Central memory CD8-positive, alpha-beta T cell (primary cell): Measurements from ENCODE around the gene GAD1.

Source experiments
- ATAC-seq: fragments of 150-1000 bp; cut with Tn5 transposase; replicated peaks from 2 replicates; pipeline ENCODE4 v1.10.0; 2022; ENCODE audit warnings: mild to moderate bottlenecking, moderate FRiP score, moderate number of reproducible peaks; ENCODE audit not compliant: poor library complexity, severe bottlenecking; ENCODE audit errors: extremely low read depth
- DNase-seq, 2 donors: peaks; one replicate each; pipeline ENCODE4 v3.0.0; 2021; ENCODE audit warnings: low spot score in 2 of 2
- H3K27ac Mint-ChIP-seq: one replicate; pipeline ENCODE4 v1.8.0; 2022; ENCODE audit warnings: low read depth, mild to moderate bottlenecking, moderate library complexity, mixed read lengths
- H3K27me3 Mint-ChIP-seq: one replicate; pipeline ENCODE4 v1.8.0; 2022; ENCODE audit warnings: mixed read lengths
- H3K36me3 Mint-ChIP-seq: one replicate; pipeline ENCODE4 v1.8.0; 2022; ENCODE audit warnings: mild to moderate bottlenecking, moderate library complexity, mixed read lengths; ENCODE audit not compliant: insufficient read depth
- H3K4me1 Mint-ChIP-seq: one replicate; pipeline ENCODE4 v1.8.0; 2022; ENCODE audit warnings: mixed read lengths
- H3K4me3 Mint-ChIP-seq: one replicate; pipeline ENCODE4 v1.8.0; 2022; ENCODE audit warnings: mild to moderate bottlenecking, moderate library complexity, mixed read lengths
- H3K9me3 Mint-ChIP-seq: one replicate; pipeline ENCODE4 v1.8.0; 2022; ENCODE audit warnings: mixed read lengths

GAD1 gene

DNA sequence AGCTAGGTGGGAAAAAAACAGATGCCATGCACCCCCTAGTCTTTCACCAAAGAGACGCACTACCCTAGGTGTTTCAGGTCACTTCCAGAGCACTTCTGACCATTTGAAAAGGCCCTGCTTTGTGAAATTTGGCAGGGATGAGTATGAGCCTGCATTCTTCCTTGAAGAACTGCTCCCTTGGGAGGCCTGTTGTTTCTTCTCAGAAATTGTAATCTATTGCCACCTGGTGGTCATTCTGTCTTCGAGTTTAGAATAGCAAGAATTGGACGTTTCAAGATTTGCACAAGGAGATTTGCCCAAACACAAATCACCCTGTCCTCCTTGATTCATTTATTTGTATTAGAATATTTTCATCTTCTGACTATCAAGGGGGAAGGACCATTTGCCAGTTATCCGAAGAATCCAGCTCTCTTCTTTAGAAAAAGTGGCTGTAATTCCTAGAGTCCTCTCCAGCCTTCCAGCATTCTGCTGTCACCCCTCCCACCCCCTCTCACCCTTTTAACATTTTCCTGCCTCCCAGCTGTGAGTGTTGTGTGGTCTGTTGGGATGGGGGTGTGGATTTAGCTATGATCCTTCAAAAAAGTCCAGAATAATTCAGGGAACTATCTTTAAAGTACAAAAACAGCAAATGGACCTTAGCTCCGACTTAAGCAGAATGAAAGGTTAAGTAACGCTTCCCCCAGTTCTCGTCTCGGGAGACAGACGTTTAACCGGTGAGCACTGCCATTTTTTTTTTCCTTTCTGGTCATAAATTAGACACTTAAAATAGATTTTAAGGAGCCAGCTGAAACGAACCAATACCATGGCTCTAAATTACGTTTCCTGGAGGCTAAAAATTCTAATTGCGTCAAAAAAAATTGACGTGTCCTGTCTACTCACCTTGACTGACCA is 3.7 kb upstream of the GAD1 start:
- ATAC-seq = no peak
- H3K4me3 Mint-ChIP-seq = no peak overlapping the region

DNA sequence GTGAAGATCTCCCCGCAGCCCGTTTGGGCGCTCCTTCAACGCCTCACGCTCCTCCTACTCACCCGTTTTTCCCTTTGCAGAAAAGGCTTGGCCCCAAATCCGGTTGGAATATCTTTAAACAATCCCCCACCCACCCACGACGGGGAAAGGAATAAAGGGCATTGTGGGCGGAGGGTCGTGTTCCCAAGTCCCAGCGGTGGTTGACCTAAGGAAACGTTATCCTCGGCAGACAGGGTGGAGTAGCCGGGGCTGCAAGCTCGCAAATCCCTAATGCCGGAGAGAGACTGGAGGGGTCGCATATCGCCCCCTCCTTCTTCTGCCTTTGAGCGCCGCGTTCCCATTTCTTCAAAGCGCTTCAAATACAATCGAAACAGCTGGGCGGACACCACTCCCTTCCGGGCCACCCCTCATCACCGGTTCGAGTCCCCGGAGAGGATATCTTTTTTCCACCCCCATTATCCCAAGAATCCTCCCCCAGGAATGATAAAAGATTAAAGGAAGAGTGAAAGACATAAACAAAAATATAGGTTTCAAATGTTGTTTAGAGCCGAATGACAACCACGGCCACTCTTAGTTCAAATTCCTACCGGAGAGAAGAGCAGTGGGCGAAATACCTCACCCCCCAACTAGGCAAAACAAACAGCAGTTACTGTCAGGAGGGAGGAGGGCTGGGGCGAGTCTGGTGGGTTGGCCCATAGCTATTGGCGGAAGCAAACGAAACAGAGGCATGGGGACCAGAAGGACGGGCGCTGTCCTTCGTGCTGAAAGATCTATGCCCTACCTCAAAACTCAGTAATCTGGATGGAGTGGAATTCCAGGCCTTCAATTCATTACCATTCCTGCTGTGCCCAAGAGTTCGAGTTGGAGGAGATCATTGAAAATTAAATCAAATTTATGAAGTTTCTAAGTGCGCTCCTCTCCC is 2.8 kb upstream of the GAD1 start:
- H3K9me3 Mint-ChIP-seq = no peaks in the 10 kb centered on the region
- DNase-seq (no peak), ATAC-seq (no peak)
- H3K4me3 Mint-ChIP-seq = peak overlapping the region; percentile 41
- peak overlapping the region; percentile 25 for H3K27ac Mint-ChIP-seq
- H3K27me3 Mint-ChIP-seq = peaks cover 73% of the 10 kb centered on the region
- H3K36me3 Mint-ChIP-seq = peaks cover 28% of the 10 kb centered on the region
- H3K4me1 Mint-ChIP-seq = peaks cover 39% of the 10 kb centered on the region

More for the DNA sequence above, 3.7 kb upstream of the GAD1 start:
- Mint-ChIP-seq H3K9me3 (no peaks in the 10 kb centered on the region), H3K4me1 (peaks cover 31% of the 10 kb centered on the region), H3K27me3 (peaks cover 66% of the 10 kb centered on the region), H3K36me3 (peaks cover 23% of the 10 kb centered on the region), H3K27ac (no peak overlapping the region)
- no peak for DNase-seq

DNA sequence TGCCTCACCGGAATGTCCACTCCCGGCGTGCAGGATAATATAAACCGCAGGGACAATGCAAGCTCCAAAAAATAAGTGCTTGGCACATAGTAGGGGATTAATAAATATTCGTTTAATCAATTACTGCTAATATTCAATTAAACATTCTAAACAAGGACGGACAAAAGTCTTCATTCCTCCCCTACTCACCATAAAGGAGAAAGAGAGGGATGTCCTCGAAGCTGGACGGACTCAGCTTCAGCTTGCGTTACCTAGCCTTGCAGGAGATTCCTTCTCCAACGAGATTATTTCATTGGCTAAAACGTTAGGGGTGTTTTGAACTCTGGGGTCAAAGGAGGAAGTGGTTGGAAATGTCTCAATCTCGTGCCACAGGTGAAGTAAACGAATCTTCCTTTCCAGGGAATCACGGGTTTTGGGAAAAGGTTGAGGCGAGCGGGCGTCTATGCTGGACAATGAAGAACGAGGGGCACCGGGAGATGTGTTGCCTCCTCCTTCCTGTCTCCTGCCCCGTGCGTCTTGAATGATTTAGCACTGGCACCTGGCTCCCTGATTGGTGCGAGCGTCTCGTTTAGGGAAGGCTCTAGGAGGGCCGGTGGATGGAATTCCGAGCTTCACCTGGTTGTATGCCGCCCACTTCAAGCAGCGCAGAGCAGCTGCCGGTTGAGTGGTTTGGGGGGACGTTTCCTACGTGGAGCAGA is 2.0 kb upstream of the GAD1 start:
- ATAC-seq (no peak), DNase-seq (no peak)
- Mint-ChIP-seq H3K36me3 (peaks cover 31% of the 10 kb centered on the region), H3K27ac (no peak overlapping the region), H3K27me3 (peaks cover 73% of the 10 kb centered on the region), H3K9me3 (no peaks in the 10 kb centered on the region), H3K4me3 (peak overlapping the region; percentile 41), H3K4me1 (peaks cover 41% of the 10 kb centered on the region)

DNA sequence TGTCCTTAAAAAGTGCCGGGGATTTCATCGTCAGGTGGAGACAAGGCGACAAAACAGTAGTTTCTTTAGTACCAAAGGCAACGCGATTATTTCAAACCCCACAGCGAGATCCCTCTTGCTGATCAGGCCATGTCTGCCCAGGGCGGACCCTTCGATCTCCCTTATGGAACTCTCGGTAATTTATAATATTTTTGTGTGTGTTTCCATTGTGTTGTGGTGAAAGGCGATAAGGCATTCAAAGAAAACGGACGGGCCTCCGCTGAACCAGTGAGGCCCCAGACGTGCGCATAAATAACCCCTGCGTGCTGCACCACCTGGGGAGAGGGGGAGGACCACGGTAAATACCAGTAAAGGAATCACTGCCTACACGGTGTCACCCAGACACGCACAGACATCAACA is 1.4 kb upstream of the GAD1 start:
- H3K36me3 Mint-ChIP-seq = peaks cover 31% of the 10 kb centered on the region
- no peaks in the 10 kb centered on the region for H3K9me3 Mint-ChIP-seq
- peaks cover 78% of the 10 kb centered on the region for H3K27me3 Mint-ChIP-seq
- DNase-seq = no peak
- H3K27ac Mint-ChIP-seq = peak overlapping the region; percentile 29
- H3K4me1 Mint-ChIP-seq = peaks cover 43% of the 10 kb centered on the region
- peak overlapping the region; percentile 64 for H3K4me3 Mint-ChIP-seq
- ATAC-seq = no peak

DNA sequence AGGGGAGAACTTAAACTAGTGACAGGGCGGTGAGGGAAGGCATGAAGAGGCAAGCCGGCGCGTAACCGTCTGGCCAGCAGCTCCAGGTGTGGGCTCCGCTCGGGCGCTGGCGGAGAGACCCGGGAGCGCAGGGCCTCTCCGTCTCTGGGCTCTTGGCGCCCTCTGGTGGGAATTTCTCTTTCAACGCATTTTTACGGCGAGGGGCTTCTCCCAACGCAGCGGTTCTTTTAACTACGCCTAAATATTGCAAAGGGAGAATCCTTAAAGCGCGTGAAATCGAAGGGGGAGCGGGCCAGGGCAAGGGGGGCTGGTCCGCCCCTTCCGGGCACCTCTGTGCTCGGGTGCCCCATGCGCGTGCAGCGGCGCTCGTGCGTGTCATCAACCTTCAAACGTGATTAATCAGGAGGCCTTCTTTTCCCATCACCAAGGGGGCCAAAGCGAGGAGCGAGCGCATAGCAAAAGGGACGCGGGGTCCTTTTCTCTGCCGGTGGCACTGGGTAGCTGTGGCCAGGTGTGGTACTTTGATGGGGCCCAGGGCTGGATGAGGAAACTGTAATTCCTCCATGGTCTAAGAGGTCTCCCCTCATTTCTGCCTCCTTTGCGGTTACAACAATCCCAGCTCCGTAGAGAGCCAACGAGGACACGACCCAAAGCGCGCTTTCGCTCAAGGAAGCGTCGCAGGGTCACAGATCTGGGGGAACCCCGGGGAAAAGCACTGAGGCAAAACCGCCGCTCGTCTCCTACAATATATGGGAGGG is 762 bp upstream of the GAD1 start:
- H3K27ac Mint-ChIP-seq = peak overlapping the region; percentile 29
- peak in 1 of 2 donors; percentile 44 for DNase-seq
- H3K4me3 Mint-ChIP-seq = peak overlapping the region; percentile 64

DNA sequence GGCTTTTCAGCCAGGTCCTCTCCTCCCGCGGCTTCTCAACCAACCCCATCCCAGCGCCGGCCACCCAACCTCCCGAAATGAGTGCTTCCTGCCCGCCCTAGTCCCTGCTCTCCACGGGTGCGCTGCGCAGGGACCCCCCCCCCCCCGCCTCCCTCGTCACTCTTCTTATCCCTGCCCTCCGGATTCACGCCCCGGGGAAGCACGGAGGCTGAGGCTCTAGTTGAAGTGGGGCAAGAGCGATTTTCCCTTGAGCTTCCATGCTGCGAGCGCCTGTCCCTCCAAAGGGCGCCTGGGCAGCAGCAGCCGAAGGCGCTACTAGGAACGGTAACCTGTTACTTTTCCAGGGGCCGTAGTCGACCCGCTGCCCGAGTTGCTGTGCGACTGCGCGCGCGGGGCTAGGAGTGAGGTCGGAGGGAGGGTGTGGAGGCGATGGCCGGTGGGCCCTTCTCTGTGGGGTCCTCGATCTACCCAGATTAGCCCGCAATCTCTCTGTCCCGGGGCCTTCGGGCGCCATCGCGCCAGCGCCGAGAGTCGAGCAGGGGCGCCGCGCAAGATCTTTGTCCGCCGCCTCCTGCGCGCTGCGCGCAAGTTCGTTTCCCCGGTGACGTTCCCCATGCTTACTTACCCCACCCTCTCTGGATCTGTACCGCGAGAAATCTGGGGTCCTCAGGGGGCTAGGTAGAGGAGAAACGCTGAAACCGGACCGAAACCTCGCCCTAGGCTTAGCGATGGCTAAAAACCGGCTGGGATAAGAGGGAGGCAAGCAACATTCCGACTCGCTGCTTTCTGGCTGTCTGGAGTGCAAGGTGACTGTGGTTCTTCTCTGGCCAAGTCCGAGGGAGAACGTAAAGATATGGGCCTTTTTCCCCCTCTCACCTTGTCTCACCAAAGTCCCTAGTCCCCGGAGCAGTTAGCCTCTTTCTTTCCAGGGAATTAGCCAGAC is 677 bp downstream of the GAD1 start:
- H3K9me3 Mint-ChIP-seq = no peaks in the 10 kb centered on the region
- no peak overlapping the region for H3K27ac Mint-ChIP-seq
- H3K4me1 Mint-ChIP-seq = peaks cover 64% of the 10 kb centered on the region
- DNase-seq (no peak), ATAC-seq (no peak)
- H3K4me3 Mint-ChIP-seq = peak overlapping the region; percentile 64
- peaks cover 98% of the 10 kb centered on the region for H3K27me3 Mint-ChIP-seq
- H3K36me3 Mint-ChIP-seq = peaks cover 37% of the 10 kb centered on the region

More for the DNA sequence above, 762 bp upstream of the GAD1 start:
- H3K9me3 Mint-ChIP-seq = no peaks in the 10 kb centered on the region
- H3K4me1 Mint-ChIP-seq = peaks cover 49% of the 10 kb centered on the region
- H3K36me3 Mint-ChIP-seq = peaks cover 35% of the 10 kb centered on the region
- peaks cover 84% of the 10 kb centered on the region for H3K27me3 Mint-ChIP-seq
- ATAC-seq = peak; percentile 33

DNA sequence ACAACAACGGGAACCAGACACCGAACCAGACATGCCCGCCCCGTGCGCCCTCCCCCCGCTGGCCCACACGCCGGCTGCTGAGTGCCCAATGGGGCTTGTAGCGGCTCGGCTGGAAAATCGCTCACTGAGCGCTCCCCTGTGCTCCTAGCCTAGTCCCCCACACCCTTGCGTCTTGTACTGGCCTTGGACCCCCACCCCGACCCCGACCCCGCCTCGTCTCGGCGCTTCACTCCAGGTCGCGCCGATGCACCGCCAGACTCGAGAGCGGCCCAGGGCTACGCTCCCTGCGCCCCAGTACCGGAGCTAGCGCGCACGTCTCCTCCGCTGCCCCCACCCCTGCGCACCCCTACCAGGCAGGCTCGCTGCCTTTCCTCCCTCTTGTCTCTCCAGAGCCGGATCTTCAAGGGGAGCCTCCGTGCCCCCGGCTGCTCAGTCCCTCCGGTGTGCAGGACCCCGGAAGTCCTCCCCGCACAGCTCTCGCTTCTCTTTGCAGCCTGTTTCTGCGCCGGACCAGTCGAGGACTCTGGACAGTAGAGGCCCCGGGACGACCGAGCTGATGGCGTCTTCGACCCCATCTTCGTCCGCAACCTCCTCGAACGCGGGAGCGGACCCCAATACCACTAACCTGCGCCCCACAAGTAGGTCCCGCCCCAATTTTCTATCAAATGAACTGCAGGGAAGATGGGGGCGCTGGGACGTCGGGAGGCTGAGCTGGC is 1.5 kb downstream of the GAD1 start:
- peak overlapping the region; percentile 64 for H3K4me3 Mint-ChIP-seq
- peaks cover 70% of the 10 kb centered on the region for H3K4me1 Mint-ChIP-seq
- H3K27me3 Mint-ChIP-seq = peaks cover 98% of the 10 kb centered on the region
- no peak for ATAC-seq
- no peaks in the 10 kb centered on the region for H3K9me3 Mint-ChIP-seq
- H3K27ac Mint-ChIP-seq = no peak overlapping the region
- DNase-seq = no peak
- H3K36me3 Mint-ChIP-seq = peaks cover 37% of the 10 kb centered on the region

DNA sequence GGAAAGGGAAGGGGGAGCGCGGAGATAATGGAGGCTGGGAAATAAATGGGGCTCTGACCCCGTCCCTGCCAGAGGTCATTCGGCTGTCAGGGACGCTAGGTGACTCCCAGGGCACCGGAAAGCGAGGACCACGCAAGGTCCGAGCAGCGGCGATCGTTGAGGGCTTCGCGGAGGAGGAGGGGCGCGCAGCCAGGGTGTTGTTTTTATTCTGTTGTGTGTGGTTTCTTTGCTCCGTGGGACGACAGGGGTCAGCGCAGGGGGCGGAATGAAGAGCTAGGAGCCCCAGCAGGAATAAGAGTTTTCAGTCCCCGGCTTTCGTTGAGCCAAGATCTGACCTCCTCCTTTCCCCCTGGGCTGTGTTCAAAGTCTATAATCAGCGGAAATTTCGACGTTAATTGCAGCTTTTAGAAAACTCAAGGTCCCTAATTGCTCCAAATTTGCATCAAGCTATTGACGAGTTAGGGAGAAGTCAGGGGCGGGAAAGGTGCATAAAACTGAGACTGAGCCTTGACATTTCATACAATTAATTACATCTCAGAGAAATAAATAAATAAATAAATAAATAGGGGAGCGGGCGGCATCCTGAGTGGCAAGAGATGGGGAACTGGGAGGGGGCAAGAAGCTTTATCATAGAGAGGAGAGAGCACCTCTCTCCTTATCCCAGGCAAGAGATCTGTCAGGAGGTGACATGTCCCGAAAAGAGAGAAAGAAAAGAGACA is 2.2 kb downstream of the GAD1 start:
- peaks cover 34% of the 10 kb centered on the region for H3K36me3 Mint-ChIP-seq
- H3K4me3 Mint-ChIP-seq = peak overlapping the region; percentile 64
- H3K27ac Mint-ChIP-seq = no peak overlapping the region
- peaks cover 95% of the 10 kb centered on the region for H3K27me3 Mint-ChIP-seq
- H3K9me3 Mint-ChIP-seq = no peaks in the 10 kb centered on the region
- DNase-seq (no peak), ATAC-seq (no peak)
- H3K4me1 Mint-ChIP-seq = peaks cover 63% of the 10 kb centered on the region

DNA sequence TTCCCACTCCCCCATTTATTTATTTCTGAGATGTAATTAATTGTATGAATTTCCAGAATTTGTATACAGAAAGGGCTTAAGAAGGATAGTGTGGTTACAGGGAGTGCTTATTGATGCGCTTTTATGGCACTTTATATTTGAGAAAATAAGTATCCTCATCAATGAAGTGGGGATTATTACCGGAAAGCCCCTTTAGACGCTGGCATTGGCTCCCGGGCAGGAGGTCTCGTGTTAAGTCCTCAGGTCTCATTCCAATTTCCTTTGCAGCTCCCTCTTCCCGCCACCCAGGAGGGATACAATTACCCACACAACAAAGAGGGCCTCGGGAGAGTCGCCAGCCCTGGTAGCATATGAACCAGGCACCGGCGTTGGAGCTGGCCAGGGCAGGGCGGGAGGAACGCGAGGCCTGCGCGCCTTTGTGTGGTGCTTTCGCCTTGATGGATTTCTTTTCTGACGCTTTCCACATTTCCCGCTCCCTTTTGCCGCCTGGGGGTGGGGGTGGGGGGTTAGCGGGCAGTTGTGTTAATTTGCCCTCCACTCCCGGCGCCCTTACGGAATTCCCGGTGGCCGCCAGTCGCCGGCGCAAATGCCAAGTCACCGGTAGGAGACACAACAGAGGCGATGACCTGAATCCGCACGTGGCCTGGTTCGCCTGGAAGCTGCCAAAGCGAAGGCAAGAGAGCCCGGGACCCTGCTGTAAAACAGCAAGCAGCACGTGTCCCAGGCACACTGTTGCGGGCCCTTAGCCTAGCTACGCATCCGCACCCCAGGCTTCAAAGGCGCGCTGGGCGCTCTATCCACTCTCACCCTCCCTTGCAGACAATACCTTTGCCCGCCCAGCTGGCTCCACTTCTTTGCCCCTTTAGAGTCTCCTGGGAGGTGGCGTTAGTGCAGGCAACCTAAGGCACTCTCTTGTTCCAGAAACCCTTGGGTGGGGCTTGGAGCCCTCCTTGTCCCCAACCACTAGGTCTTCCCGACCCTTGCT is 3.3 kb downstream of the GAD1 start:
- no peak for ATAC-seq
- no peak for DNase-seq
- peak overlapping the region; percentile 89 for H3K4me3 Mint-ChIP-seq
- peak overlapping the region; percentile 84 for H3K27ac Mint-ChIP-seq
- no peaks in the 10 kb centered on the region for H3K9me3 Mint-ChIP-seq
- peaks cover 60% of the 10 kb centered on the region for H3K4me1 Mint-ChIP-seq
- H3K36me3 Mint-ChIP-seq = peaks cover 29% of the 10 kb centered on the region
- peaks cover 95% of the 10 kb centered on the region for H3K27me3 Mint-ChIP-seq
